Esophagus mucosa (tissue), 1 donor: Measurements from ENCODE around the gene ALK. TPM values are rescaled to one million over a fixed set of nuclear protein-coding genes. Genes with fewer than 3 reads are reported as not detected.

Experiments
- ATAC-seq: fragments of 200-7000 bp; cut with Tn5 transposase; one replicate; pipeline ENCODE4 v1.9.1; 2020
- total RNA-seq: library from RNA; stranded (reverse); gene quantifications from one replicate; pipeline ENCODE4 v1.2.4, GENCODE V29; 2023
- donor health status: DM: yes; HTN: yes; CAD: no.

The ALK gene
- total RNA-seq, 1 donor from 2014 or later, result 0.04 TPM

- ATAC-seq, result no peak
These were observed 738.5 kb downstream of the ALK start for GRCh38 chr2:29182920-29183319.

- ATAC-seq, result no peak
These were observed 739.1 kb downstream of the ALK start for GRCh38 chr2:29182334-29182733.

- ATAC-seq, result no peak
These were observed 746.0 kb downstream of the ALK start for GRCh38 chr2:29175338-29175737.

- ATAC-seq, result no peak
These were observed 746.4 kb downstream of the ALK start for GRCh38 chr2:29174937-29175336.

- peak; percentile 63 for ATAC-seq
These were observed 754.9 kb downstream of the ALK start for GRCh38 chr2:29166242-29167039.

- ATAC-seq, result peak; percentile 25
These were observed 755.8 kb downstream of the ALK start for GRCh38 chr2:29165362-29166241.

GRCh38 chr2:29164091-29164846 is 757.1 kb downstream of the ALK start:
- no peak for ATAC-seq

- ATAC-seq, result no peak
These were observed 759.0 kb downstream of the ALK start for GRCh38 chr2:29162204-29162928.

- ATAC-seq, result no peak
These were observed 761.2 kb downstream of the ALK start for GRCh38 chr2:29160184-29160583.

- no peak for ATAC-seq
These were observed 762.3 kb downstream of the ALK start for GRCh38 chr2:29159125-29159524.

- no peak for ATAC-seq
These were observed 764.3 kb downstream of the ALK start for GRCh38 chr2:29157131-29157530.

- no peak for ATAC-seq
These were observed 765.8 kb downstream of the ALK start for GRCh38 chr2:29155578-29155977.

- ATAC-seq, result no peak
These were observed 766.8 kb downstream of the ALK start for GRCh38 chr2:29154610-29155009.

- no peak for ATAC-seq
These were observed 773.4 kb downstream of the ALK start for GRCh38 chr2:29147963-29148362.

GRCh38 chr2:29146197-29146596 is 775.2 kb downstream of the ALK start:
- no peak for ATAC-seq

GRCh38 chr2:29143657-29144056 is 777.7 kb downstream of the ALK start:
- ATAC-seq, result no peak

Other genes with a start within 250 kb of the ALK start
- 56.4 TPM for gene YPEL5, start 225.4 kb upstream of the ALK start, total RNA-seq